GM19467 (cell line): ENCODE results near the gene TGFB1.
A peak's percentile ranks its signal among the peaks of the same experiment; 100 is the strongest.
"Not testable (repeated sequence)": the region's sequence is repeated elsewhere in the genome, so short reads cannot be mapped to it uniquely, and the experiment has no call there.

Source experiments
- ATAC-seq: cut with Tn5 transposase; IDR thresholded peaks from one replicate; pipeline ENCODE4 v1.9.1; 2021; ENCODE audit warnings: mild to moderate bottlenecking, moderate library complexity; ENCODE audit not compliant: unreplicated experiment

TGFB1 gene

GRCh38 chr19:41346916-41347315 lies 6.8 kb downstream of the TGFB1 start:
- not testable (repeated sequence) for ATAC-seq

DNA sequence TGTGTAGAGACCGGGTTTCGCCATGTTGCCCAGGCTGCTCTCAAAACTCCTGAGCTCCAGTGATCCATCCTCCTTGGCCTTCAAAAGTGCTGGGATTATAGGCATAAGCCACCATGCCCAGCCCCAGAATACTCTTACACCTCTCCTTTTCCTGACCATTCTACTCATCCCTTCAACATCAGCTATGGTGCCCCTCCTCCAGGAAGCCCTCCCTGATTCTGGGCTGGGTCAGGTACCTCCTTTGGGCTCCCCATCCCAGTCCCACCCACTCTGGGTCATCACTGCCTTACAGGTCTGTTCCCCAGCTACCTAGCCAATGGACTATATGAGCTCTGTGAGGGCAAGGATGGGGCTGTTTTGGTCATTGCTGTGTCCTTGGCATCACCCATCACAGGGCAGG lies 9.6 kb downstream of the TGFB1 start:
- ATAC-seq = no peak

DNA sequence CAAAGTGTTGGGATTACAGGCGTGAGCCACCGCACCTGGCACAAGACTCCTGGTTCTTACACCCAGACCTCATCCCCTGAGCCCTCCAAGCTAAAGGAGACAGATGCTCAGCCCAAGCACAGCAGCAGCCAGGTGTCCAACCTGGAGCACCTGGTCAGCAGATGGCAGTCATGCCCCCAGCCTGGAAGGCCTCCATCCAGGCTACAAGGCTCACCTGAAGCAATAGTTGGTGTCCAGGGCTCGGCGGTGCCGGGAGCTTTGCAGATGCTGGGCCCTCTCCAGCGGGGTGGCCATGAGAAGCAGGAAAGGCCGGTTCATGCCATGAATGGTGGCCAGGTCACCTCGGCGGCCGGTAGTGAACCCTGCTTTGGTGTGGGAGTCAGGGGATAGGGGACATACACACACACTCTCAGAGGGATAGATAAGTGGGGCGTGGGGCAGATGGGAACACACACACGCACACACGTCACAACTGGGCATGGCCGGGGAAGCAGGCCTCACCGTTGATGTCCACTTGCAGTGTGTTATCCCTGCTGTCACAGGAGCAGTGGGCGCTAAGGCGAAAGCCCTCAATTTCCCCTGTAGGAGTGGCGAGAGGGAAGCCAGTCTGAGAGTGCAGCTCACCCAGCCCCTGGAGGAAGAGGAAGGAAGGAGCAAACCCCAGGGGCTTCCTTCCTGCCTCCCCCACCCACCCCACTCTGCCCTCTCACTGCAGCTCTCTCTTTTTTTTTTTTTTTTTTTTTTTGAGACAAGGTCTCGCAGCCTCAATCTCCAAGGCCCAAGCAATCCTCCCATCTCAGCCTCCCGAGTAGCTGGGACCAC lies 11.8 kb downstream of the TGFB1 start:
- no peak for ATAC-seq

- ATAC-seq = no peak
Measured at GRCh38 chr19:41339936-41340335, 13.8 kb downstream of the TGFB1 start.

DNA sequence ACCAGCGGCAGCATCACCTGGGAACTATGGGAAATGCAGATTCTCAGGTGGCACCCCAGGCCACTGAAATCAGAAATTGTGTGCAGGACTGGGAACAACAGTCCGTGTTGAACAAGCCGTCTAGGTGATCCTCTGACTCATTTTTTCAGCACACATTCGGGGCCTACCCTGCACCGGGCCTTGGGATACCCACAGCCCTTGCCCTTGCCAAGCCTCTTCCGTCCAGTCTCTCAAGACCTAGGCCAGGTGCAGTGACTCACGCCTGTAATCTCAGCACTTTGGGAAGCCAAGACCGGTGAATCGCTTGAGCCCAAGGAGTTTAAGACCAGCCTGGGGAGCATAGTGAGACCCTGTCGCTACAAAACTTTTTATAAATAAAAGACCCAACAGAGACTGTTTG lies 18.3 kb downstream of the TGFB1 start:
- no peak for ATAC-seq

DNA sequence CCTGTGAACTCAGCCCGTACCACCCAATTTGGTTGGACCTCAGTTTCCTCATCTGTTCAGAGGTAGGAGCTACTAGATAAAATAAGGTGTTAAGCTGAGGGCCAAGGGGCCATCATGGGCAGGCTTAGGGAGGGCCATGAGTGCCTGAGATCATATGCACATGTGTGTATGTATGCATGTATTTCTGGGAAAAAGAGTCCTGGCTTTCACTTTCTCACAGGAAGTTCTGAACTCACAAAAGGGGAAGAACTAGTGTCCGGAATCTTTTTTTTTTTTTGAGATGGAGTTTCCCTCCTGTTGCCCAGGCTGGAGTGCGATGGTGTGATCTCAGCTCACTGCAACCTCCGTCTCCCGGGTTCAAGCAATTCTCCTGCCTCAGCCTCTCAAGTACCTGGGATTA lies 18.9 kb downstream of the TGFB1 start:
- ATAC-seq = no peak

GRCh38 chr19:41332468-41332867 lies 21.3 kb downstream of the TGFB1 start:
- no peak for ATAC-seq

GRCh38 chr19:41332000-41332399 lies 21.7 kb downstream of the TGFB1 start:
- no peak for ATAC-seq

GRCh38 chr19:41330946-41331678 lies 22.6 kb downstream of the TGFB1 start:
- ATAC-seq = no peak

DNA sequence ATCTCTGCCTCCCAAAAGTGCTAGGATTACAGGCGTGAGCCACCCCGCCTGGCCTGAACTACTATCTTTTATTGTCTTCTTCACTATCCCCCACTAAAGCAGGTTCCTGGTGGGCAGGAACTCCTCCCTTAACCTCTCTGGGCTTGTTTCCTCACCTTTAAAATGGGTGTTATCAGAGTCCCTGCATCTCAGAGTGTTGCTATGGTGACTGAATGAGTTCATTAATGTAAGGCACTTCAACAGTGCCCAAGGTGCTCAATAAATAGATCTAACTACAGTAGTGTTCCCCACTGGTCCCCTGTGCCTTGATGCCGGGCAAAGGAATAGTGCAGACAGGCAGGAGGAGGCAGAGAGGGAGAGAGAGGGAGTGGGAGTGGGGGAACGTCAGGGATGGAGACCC lies 23.2 kb downstream of the TGFB1 start:
- ATAC-seq = no peak

DNA sequence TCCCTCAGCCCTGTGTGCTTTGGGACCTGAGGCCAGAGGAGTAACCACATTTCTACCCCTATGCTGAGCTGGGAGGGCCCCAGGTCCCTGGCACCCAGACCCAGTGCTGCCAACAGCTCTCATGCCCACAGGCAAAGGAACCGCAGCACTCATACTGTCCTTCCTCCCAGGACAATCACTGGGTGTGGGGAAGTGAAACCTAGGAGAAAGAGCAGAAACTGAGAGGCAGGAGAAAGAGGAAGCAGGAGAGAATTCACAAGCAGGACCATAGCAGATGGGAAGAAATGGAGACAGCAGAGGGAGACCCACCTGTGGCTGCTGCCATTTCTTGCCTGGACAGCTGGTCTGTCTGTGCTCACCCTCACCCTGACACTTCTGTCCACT lies 24.9 kb downstream of the TGFB1 start:
- ATAC-seq = no peak

GRCh38 chr19:41328157-41328841 lies 25.4 kb downstream of the TGFB1 start:
- peak; percentile 4 for ATAC-seq

DNA sequence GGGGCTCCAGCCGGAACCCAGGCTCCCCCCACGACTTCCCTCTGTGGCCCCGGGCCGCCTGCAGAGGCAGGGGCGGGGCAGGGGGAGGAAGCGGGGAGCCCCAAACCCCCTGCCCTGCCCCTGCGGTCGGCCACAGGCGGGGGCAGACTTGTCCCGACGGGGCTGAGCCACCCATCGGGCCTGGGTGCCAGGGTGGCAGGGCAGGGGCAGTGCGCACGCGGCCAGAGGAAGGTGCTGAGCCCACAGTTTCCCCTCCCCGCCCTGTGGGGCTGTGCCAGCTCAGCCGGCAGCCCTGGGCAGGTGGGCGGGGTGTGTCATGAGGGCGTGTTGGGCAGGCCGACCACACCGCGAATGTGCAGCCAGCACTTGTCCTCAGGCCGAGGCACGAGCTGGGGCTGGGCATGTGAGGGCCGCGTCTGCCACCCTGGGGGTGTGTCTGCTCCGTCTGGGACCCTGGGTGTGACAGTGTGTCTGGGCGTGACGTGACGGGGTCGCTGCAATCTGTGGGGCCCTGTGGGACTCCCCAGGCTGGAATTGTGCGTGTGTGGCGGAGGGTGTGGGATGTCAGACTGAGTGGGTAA lies 26.1 kb downstream of the TGFB1 start:
- ATAC-seq = peak; percentile 54

DNA sequence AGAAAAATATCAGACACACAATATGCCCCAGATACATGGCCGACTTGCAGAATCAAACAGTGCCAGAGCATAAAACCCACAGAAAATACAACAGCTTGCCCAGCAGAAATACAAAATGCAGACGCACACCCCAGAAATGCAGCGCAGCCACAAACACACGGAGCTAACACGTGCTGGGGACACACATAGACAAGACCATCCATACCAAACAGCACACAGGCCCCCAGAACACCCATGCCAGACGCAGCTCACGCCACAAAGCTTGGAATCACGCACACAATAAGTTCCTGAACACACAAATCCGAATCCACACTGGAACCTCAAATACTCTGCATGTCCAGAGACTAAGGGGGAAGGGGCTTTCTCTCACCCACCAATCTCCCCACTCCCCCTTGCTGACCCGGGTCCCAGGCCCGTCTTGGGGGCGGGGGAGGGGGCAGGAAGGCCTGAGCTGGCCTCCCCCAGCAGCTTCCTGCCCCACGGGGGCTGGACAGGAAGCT lies 26.6 kb downstream of the TGFB1 start:
- ATAC-seq = no peak

GRCh38 chr19:41325947-41326706 lies 27.6 kb downstream of the TGFB1 start:
- no peak for ATAC-seq

GRCh38 chr19:41325640-41325946 lies 28.1 kb downstream of the TGFB1 start:
- no peak for ATAC-seq

- no peak for ATAC-seq
Measured at GRCh38 chr19:41324921-41325639, 28.6 kb downstream of the TGFB1 start.

- ATAC-seq = no peak
Measured at GRCh38 chr19:41324231-41324702, 29.5 kb downstream of the TGFB1 start.

GRCh38 chr19:41323430-41324125 lies 30.1 kb downstream of the TGFB1 start:
- ATAC-seq = no peak
